ENCODE results near the gene AP1G2.

The AP1G2 gene

DNA sequence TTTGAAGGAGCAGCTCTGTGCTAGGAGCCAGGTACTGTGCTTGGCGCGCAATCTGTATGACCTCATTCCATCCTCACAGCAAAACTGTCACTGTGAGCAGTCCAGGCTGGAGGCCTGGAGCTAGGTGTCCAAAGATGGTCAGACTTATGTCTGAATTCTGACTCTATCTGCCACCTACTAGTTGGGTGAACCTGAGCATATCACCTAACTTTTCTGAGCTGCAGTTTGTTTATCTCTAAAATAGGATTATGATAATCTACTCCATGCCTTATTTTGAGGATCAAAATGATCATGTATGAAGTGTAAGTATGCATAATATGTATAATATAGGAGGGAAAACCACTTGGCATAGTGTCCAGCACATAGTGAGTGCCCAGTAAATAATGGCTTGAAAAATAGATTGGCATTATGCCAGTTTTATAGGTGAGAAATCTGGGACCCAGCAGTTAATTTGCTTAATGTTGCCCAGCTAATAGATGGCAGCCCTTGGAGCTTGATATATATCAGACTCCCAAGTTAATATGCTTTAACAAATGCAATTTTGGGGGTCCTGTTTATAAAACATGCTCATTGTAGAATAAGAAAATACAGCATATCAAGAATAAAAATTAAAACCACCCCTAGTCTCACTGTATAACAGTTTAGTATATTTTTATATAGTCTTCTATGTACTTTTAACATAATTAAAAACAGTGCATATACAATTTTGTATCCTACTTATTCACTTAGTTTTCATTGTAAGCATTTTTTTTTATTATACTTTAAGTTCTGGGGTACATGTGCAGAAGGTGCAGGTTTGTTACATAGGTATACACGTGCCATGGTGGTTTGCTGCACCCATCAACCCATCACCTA is 15.5 kb upstream of the AP1G2 start:
- DNase-seq (ENCODE audit: insufficient read length, low spot score) (no peak), FAIRE-seq (no peak)
- TF ChIP-seq PAX5 (IDR thresholded peaks at IDR 0.05; ENCODE audit: insufficient read depth, low read length, severe bottlenecking): no peak
- no peak for TF ChIP-seq SPI1 (IDR thresholded peaks at IDR 0.05; ENCODE audit: low read depth, low read length)
- TF ChIP-seq POU2F2 (IDR thresholded peaks at IDR 0.05; ENCODE audit: low read depth, low read length): no peak
- TF ChIP-seq POLR2A (IDR thresholded peaks at IDR 0.05; ENCODE audit: low read depth, low read length): no peak
- no peak for TF ChIP-seq POLR2AphosphoS5 (IDR thresholded peaks at IDR 0.05; ENCODE audit: low read depth, low read length)
- TF ChIP-seq TAF1 (IDR thresholded peaks at IDR 0.05; ENCODE audit: low read depth, low read length): no peak

DNA sequence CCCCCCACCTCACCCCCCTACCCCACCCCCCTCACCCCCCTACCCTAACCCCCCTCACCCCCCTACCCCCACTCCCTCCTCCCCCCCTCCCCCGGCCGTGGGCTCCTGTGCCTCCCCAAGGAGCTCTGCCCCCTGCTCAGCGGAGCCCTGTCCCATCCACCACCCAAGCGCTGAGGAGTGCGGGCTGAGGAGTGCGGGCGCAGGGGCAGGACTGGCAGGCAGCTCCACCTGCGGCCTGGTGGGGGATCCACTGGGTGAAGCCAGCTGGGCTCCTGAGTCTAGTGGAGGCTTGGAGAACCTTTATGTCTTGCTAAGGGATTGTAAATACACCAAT is 13.3 kb upstream of the AP1G2 start:
- DNase-seq (ENCODE audit: insufficient read length, low spot score) (no peak), FAIRE-seq (no peak)
- TF ChIP-seq POLR2AphosphoS5 (IDR thresholded peaks at IDR 0.05; ENCODE audit: low read depth, low read length): no peak
- no peak for TF ChIP-seq TAF1 (IDR thresholded peaks at IDR 0.05; ENCODE audit: low read depth, low read length)
- no peak for TF ChIP-seq PAX5 (IDR thresholded peaks at IDR 0.05; ENCODE audit: insufficient read depth, low read length, severe bottlenecking)
- TF ChIP-seq POU2F2 (IDR thresholded peaks at IDR 0.05; ENCODE audit: low read depth, low read length): no peak
- no peak for TF ChIP-seq POLR2A (IDR thresholded peaks at IDR 0.05; ENCODE audit: low read depth, low read length)

DNA sequence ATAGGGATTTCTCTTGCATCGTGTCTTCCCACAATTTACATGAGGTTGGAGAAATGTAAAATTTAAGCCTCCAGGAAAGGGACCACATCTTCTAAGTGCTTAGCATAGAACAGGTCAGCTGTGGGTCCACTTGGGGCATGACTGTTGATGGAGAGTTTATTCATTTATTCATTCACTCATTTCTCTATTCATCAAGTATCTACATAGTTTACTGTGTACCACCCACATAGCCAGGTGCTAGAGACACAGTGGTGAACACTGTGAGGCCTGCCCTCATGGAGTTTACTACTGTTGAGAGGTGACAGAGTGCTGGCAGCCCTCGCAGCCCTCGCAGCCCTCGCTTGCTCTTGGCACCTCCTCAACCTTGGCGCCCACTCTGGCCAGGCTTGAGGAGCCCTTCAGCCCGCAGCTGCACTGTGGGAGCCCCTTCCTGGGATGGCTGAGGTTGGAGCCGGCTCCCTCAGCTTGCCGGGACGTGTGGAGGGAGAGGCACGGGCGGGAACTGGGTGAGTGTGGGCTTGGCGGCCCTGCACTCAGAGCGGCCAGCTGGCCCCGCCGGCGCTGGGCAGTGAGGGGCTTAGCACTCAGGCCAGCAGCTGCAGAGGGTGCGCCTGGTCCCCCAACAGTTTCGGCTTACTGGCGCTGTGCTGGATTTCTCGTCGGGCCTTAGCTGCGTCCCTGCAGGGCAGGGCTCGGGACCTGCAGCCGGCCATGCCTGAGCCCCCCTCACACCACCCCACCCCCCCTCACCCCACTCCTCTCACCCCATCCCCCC is 12.7 kb upstream of the AP1G2 start:
- no peak for DNase-seq (ENCODE audit: insufficient read length, low spot score)
- TF ChIP-seq PAX5 (IDR thresholded peaks at IDR 0.05; ENCODE audit: insufficient read depth, low read length, severe bottlenecking): no peak
- TF ChIP-seq SPI1 (IDR thresholded peaks at IDR 0.05; ENCODE audit: low read depth, low read length): no peak
- TF ChIP-seq POLR2AphosphoS5 (IDR thresholded peaks at IDR 0.05; ENCODE audit: low read depth, low read length): no peak
- TF ChIP-seq POU2F2 (IDR thresholded peaks at IDR 0.05; ENCODE audit: low read depth, low read length): no peak
- no peak for TF ChIP-seq POLR2A (IDR thresholded peaks at IDR 0.05; ENCODE audit: low read depth, low read length)
- no peak for TF ChIP-seq TAF1 (IDR thresholded peaks at IDR 0.05; ENCODE audit: low read depth, low read length)
- no peak for FAIRE-seq

DNA sequence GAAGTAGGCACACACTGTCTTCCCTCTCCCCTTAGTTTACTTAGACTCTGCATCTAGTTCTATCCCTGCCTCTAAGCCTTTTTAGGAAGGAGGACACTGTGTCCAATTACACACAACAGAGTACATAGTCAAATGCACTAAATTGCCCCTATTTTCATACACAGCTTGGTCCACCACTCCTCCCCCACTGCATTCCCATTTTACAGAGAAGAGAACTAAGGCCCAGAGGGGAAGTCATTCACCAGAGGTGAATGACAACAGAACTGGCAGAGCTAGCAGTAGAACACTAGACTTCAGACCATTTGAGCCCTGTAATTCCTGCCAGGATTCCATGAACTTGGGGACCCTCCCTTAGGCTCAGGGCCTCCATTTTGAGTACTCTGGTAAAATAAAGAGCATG is 12.1 kb upstream of the AP1G2 start:
- FAIRE-seq (no peak), DNase-seq (ENCODE audit: insufficient read length, low spot score) (no peak)
- no peak for TF ChIP-seq POLR2AphosphoS5 (IDR thresholded peaks at IDR 0.05; ENCODE audit: low read depth, low read length)
- no peak for TF ChIP-seq PAX5 (IDR thresholded peaks at IDR 0.05; ENCODE audit: insufficient read depth, low read length, severe bottlenecking)
- no peak for TF ChIP-seq POU2F2 (IDR thresholded peaks at IDR 0.05; ENCODE audit: low read depth, low read length)
- no peak for TF ChIP-seq POLR2A (IDR thresholded peaks at IDR 0.05; ENCODE audit: low read depth, low read length)
- TF ChIP-seq SPI1 (IDR thresholded peaks at IDR 0.05; ENCODE audit: low read depth, low read length): no peak

DNA sequence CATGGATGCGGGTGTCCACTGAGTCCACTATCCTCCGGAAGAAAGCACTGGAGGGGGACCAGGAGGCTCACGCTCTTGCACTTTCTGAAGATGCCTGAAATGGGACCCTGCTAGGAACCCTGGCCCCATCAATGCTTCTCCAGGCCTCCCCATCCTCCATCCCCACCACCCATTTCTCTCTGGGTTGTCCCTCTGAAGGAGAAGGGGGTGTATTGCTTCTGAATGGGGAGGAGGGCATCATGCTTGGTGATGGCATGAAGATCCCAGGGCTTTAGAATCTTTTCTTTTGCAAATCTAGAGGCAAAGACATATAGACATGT is 11.7 kb upstream of the AP1G2 start:
- no peak for TF ChIP-seq SPI1 (IDR thresholded peaks at IDR 0.05; ENCODE audit: low read depth, low read length)
- TF ChIP-seq TAF1 (IDR thresholded peaks at IDR 0.05; ENCODE audit: low read depth, low read length): no peak
- TF ChIP-seq PAX5 (IDR thresholded peaks at IDR 0.05; ENCODE audit: insufficient read depth, low read length, severe bottlenecking): no peak
- no peak for TF ChIP-seq POLR2A (IDR thresholded peaks at IDR 0.05; ENCODE audit: low read depth, low read length)
- TF ChIP-seq POLR2AphosphoS5 (IDR thresholded peaks at IDR 0.05; ENCODE audit: low read depth, low read length): no peak
- no peak for TF ChIP-seq POU2F2 (IDR thresholded peaks at IDR 0.05; ENCODE audit: low read depth, low read length)
- no peak for FAIRE-seq
- DNase-seq (ENCODE audit: insufficient read length, low spot score): no peak

DNA sequence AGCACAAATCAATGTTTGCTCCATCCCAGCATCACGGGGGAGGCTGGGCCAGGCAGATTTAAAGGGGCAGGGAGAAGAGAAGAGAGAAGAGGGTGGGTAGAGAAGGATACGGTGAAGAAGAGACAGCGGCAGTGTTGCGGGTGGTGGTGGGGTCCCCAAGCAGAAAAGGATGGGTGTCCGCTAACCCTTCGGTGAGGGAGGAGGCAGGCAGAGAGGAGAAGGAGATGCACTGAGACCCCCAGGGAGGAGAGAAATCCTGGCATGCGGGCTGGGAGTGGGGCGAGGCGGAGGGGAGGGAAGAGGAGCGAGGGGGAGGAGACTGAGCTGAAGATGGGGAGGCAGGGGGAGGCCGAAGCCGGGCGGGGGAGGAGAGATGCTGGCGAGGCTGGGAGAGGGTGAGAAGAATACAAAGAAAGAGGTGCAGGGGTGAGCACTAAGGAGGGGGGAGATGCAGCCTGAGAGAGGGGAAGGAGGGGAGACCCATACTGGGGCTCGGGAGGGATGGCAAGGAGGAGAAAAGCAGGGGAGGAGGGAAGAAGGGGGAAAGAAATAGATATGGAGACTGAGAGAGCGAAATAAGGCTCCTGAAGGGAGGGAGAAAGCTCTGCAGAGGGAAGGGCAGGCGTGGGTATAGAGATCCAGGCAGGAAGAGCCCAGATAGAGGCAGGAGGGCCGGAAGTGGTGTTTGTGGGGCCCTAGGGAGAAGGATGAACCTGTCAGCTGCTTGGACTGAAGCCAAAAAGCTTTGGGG is 11.1 kb upstream of the AP1G2 start, which contains the start of gene JPH4:
Gene JPH4, minus strand, starts transcription at position 231 of the 751 bp plus-strand sequence. CDS start 1,337 bp downstream, outside the sequence.
- DNase-seq (ENCODE audit: insufficient read length, low spot score): no peak
- no peak for TF ChIP-seq PAX5 (IDR thresholded peaks at IDR 0.05; ENCODE audit: insufficient read depth, low read length, severe bottlenecking)
- no peak for TF ChIP-seq SPI1 (IDR thresholded peaks at IDR 0.05; ENCODE audit: low read depth, low read length)
- no peak for TF ChIP-seq TAF1 (IDR thresholded peaks at IDR 0.05; ENCODE audit: low read depth, low read length)
- no peak for TF ChIP-seq POLR2AphosphoS5 (IDR thresholded peaks at IDR 0.05; ENCODE audit: low read depth, low read length)
- TF ChIP-seq POU2F2 (IDR thresholded peaks at IDR 0.05; ENCODE audit: low read depth, low read length): no peak
- no peak for TF ChIP-seq POLR2A (IDR thresholded peaks at IDR 0.05; ENCODE audit: low read depth, low read length)
- no peak for FAIRE-seq

DNA sequence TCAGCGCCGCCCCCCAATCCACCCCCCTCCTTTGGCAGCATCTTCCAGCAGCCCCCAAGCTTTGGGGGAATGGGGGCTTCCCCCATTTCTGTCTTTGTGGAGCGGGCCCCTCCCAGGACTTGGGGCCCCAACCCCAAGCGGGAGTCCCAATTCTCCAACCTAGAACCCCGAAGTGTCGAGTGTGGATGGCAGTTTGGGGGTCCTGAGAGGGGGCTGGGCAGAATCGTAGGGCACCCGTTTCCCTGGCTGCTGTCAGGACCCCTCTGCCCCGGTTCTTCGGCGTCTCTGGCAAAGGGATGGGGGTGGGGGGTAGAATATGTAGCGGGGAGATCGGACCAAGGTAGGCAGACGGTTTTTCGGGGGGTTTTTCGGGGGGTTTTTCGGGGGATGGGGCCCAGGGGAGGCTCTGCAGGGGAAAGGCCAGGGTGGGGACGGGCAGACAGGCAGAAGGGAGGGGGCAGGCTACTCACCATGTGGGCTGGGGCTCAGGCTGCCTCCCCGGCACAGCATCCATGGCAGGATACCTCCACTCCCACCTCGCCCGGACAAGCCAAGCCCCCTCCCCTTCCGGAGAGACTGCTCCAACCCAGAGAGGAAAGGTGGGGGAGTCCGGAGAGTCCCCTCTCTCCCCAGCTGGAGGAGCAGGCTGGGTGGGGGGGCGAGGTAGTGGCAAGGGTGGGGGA is 10.3 kb upstream of the AP1G2 start:
- DNase-seq (ENCODE audit: insufficient read length, low spot score): no peak

DNA sequence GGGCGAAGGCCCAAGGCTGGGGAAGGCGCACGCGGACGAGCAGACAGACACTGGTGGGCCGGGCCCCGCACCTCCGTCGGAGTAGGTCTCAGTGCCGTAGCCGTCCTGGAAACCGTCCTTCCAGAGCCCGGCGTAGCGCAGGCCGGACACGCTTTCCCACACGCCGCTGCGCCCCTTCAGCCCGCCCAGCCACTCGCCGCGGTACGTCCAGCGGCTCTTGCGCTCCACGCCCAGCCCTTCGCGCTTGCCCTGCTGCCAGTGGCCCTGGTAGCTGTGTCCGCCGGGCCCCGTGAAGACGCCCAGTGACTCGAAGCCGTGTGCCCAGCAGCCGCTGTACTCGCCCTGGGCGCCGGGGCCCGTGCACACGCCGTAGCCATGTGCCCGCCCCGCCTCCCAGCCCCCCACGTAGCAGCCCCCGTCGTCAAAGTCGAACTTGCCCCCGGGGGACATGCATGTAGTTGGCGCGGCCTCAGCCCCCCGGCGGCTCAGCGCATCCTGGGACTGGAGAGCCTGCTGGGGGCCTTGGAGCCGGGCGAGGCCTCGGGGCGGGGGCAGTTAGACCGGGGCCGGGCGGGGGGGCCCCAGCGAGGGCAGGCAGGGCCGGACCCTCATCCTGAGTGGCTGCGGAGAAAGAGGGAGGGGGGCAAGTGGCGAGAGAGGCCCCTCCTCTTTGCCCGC is 9.6 kb upstream of the AP1G2 start:
- TF ChIP-seq PAX5 (IDR thresholded peaks at IDR 0.05; ENCODE audit: insufficient read depth, low read length, severe bottlenecking) (no peak), POU2F2 (IDR thresholded peaks at IDR 0.05; ENCODE audit: low read depth, low read length) (no peak), TAF1 (IDR thresholded peaks at IDR 0.05; ENCODE audit: low read depth, low read length) (no peak), SPI1 (IDR thresholded peaks at IDR 0.05; ENCODE audit: low read depth, low read length) (no peak), POLR2AphosphoS5 (IDR thresholded peaks at IDR 0.05; ENCODE audit: low read depth, low read length) (no peak), POLR2A (IDR thresholded peaks at IDR 0.05; ENCODE audit: low read depth, low read length) (no peak)
- FAIRE-seq: no peak
- no peak for DNase-seq (ENCODE audit: insufficient read length, low spot score)

More for the DNA sequence above, 10.3 kb upstream of the AP1G2 start:
- TF ChIP-seq TAF1 (IDR thresholded peaks at IDR 0.05; ENCODE audit: low read depth, low read length) (0 out of 2 replicates have a peak, but pooled peaks have one; percentile 22), POU2F2 (IDR thresholded peaks at IDR 0.05; ENCODE audit: low read depth, low read length) (no peak)
- FAIRE-seq: no peak

All from GM12891 (cell line).